ENCODE measurements around the gene ZNF318.

GRCh38 chr6:43302126-43302525 is 67.3 kb downstream of the ZNF318 start:
- no peak for TF ChIP-seq CTCF (IDR thresholded peaks at IDR 0.05)
- TF ChIP-seq POLR2A (IDR thresholded peaks at IDR 0.05), result no peak
